Heart left ventricle (tissue), 16 donors: ENCODE results near the gene PKIB. TPM values are rescaled to one million over a fixed set of nuclear protein-coding genes. Genes with fewer than 3 reads are reported as not detected.

Source experiments
- ATAC-seq, 4 donors: fragments of 200-7000 bp; cut with Tn5 transposase; one replicate each; pipeline ENCODE4 v1.9.1; 2020 to 2022; ENCODE audit warnings: moderate library complexity in 4 of 4, mild to moderate bottlenecking in 3 of 4, moderate number of reproducible peaks in 1 of 4
- DNase-seq, 5 donors: peaks; one replicate each; pipeline ENCODE4 v3.0.0-alpha.2; 2020
- H3K27ac ChIP-seq, 12 donors: fragments of 200-600 bp; sonication (generic) in 4 of 12; one replicate each; pipeline versions ENCODE4 v1.5.0 to v1.8.0; 2016 to 2022; ENCODE audit warnings: mild to moderate bottlenecking in 2 of 12
- H3K27me3 ChIP-seq, 9 donors: fragments of 200-600 bp; sonication (generic) in 2 of 9; one replicate each; pipeline versions ENCODE4 v1.5.1 to v1.8.0; 2016 to 2022; ENCODE audit warnings: mild to moderate bottlenecking in 3 of 9
- H3K36me3 ChIP-seq, 9 donors: fragments of 200-600 bp; sonication (generic) in 2 of 9; one replicate each; pipeline versions ENCODE4 v1.5.0 to v1.8.0; 2018 to 2022; ENCODE audit warnings: mild to moderate bottlenecking in 2 of 9
- H3K4me1 ChIP-seq, 12 donors: fragments of 200-600 bp; sonication (generic) in 4 of 12; one replicate each; pipeline versions ENCODE4 v1.5.0 to v1.8.0; 2016 to 2022; ENCODE audit warnings: mild to moderate bottlenecking in 3 of 12
- H3K4me3 ChIP-seq, 12 donors: fragments of 200-600 bp; sonication (generic) in 4 of 12; one replicate each; pipeline versions ENCODE4 v1.5.0 to v1.8.0; 2017 to 2022; ENCODE audit warnings: mild to moderate bottlenecking in 9 of 12, moderate library complexity in 4 of 12
- H3K9me3 ChIP-seq, 12 donors: fragments of 200-600 bp; sonication (generic) in 4 of 12; one replicate each; pipeline versions ENCODE4 v1.5.0 to v1.8.0; 2016 to 2022; ENCODE audit warnings: mild to moderate bottlenecking in 1 of 12
- POLR2A ChIP-seq, 2 donors: fragments of 450-650 bp; IDR thresholded peaks; one replicate each; pipeline ENCODE4 v1.6.1; 2017; ENCODE audit warnings: antibody characterized with exemption in 2 of 2, mild to moderate bottlenecking in 2 of 2, moderate library complexity in 2 of 2
- WGBS, 4 donors: extraction: QIAGEN DNeasy Blood & Tissue Kit in 2 of 4; methylation state at CpG; one replicate each; pipeline versions ENCODE4 v1.1.5 to v1.1.7; 2013 to 2018; 5-methylcytosine and 5-hydroxymethylcytosine counted together
- intact Hi-C, 10 donors: fragments of 100-400 bp; cut with DNase I; formaldehyde crosslinking; loops; one replicate each; pipeline versions ENCODE4 v1.11.1 to v1.14.2; 2022
- polyA plus RNA-seq, 2 donors: library from polyadenylated mRNA; stranded (reverse); fragments of 200-250 nt; gene quantifications; one replicate each; pipeline ENCODE4 v1.2.3, GENCODE V29; 2013
- total RNA-seq, 9 donors: library from RNA; depleted of rRNA in 2 of 9; stranded (reverse); fragments of >200 nt in 2 of 9; fragmentation: NEBNext Ultra II Directional in 3 of 9; extraction: Animal tissue kit (Norgen Biotek cat#: 25700) in 3 of 9; gene quantifications; one replicate each; pipeline versions ENCODE4 v1.1.0 to v1.2.4, GENCODE V29; 2016 to 2023
- TF ChIP-seq, protein P1 (sequence below), 12 donors: fragments of 200-600 bp; sonication (generic) in 4 of 12; IDR thresholded peaks; one replicate each; pipeline versions ENCODE4 v1.5.0 to v1.8.0; 2018 to 2022; ENCODE audit warnings: antibody characterized with exemption in 12 of 12, mild to moderate bottlenecking in 5 of 12
- donor health status: ischemic (EF 13 %, LVEDD 7.1; RV severe dilation, severe dysfunction).
- donor health status: healthy with polysubstance abuse.
- donor health status: DM: no; HTN: yes; CAD: no.
- donor health status: DM: no; HTN: no; CAD: no.
- donor health status: ischemic (EF 25% LVEDD 6.9; RV normal size, moderate dysfunction).
- donor health status: ischemic (EF 25% LVEDD 5.7; RV mildly dilated, moderate dysfunction).
- donor health status: healthy.
- donor health status: DM: yes; HTN: yes; CAD: no.
- donor health status: ischemic (EF 35%, LVEDD 5.7; RV mildly dilated, moderate dysfunction).
- donor health status: nonischemic (EF 11% LVEDD 7.7; RV severe dilation, severe dysfunction).
- donor health status: DM: yes; HTN: yes; CAD: no.
- donor health status: PGD.
- donor health status: ischemic (EF 29% LVEDD 5.4; RV normal size, mild dysfunction).
- donor health status: nonischemic (EF 23%, LVEDD 6.1; RV moderate dilation, normal function).

PKIB gene
- total and polyA plus RNA-seq, 11 donors: 0.27 to 0.96 (median 0.50) TPM; not detected in 4

DNA sequence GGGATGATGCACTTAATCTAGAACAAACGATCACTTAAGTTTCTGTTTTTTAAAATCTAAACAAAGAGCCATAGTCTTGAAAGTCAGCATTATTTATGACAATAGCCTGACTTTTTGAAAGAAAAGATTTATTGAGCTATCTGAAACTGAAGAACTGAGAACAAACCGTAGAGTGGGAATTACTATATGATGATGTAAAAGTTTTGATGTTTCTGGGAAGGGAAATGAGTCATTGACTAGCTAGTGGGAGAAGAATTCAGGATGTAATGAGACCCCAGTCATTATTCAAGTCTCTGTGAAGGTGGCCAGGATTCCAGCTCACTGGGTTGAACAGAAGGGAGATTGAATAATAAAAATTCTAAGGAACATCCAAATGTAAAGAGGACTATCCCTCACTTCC, 85.9 kb downstream of the PKIB start:
- no peak for DNase-seq
- Histone ChIP-seq H3K9me3 (no peaks in the 10 kb centered on the region), H3K4me1 (no peaks in the 10 kb centered on the region), H3K4me3 (no peak overlapping the region), H3K36me3 (no peaks in the 10 kb centered on the region), H3K27ac (no peak overlapping the region), H3K27me3 (no peaks in the 10 kb centered on the region)
- no peak for ATAC-seq
- TF ChIP-seq, protein P1, sequence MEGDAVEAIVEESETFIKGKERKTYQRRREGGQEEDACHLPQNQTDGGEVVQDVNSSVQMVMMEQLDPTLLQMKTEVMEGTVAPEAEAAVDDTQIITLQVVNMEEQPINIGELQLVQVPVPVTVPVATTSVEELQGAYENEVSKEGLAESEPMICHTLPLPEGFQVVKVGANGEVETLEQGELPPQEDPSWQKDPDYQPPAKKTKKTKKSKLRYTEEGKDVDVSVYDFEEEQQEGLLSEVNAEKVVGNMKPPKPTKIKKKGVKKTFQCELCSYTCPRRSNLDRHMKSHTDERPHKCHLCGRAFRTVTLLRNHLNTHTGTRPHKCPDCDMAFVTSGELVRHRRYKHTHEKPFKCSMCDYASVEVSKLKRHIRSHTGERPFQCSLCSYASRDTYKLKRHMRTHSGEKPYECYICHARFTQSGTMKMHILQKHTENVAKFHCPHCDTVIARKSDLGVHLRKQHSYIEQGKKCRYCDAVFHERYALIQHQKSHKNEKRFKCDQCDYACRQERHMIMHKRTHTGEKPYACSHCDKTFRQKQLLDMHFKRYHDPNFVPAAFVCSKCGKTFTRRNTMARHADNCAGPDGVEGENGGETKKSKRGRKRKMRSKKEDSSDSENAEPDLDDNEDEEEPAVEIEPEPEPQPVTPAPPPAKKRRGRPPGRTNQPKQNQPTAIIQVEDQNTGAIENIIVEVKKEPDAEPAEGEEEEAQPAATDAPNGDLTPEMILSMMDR (IDR thresholded peaks at IDR 0.05): no peak
- no peak for TF ChIP-seq POLR2A (IDR thresholded peaks at IDR 0.05)
- intact Hi-C loops: no loop called here
- 51 to 63% (median 53%) methylated on average over 2 of the region's 2 CpGs for WGBS, 4 donors

DNA sequence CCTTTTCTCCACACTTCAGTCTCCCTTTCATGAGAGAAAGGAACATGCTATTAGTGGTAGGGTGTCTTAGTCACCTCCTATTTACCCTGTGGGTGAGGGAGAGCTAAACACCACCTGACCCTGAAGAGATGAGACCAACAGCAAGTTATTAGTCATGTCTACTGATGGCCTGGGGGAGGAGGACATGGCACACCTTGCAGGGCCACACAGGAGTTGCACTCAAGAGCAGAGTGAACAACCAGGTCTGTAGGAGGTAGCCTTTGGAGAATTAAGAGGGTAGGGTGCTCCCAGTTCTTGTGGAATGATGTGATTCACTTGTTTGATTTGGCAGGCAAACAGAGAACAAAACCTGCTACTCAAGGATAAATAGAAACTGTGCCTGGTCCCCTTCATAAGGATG, 86.6 kb downstream of the PKIB start:
- H3K27me3 ChIP-seq: no peaks in the 10 kb centered on the region
- no peaks in the 10 kb centered on the region for H3K36me3 ChIP-seq
- H3K4me3 ChIP-seq: no peak overlapping the region
- H3K27ac ChIP-seq: no peak overlapping the region
- no peaks in the 10 kb centered on the region for H3K9me3 ChIP-seq
- H3K4me1 ChIP-seq: no peaks in the 10 kb centered on the region
- intact Hi-C loops: no loop called here
- TF ChIP-seq, protein P1 (IDR thresholded peaks at IDR 0.05): no peak
- TF ChIP-seq POLR2A (IDR thresholded peaks at IDR 0.05): no peak
- ATAC-seq (no peak), DNase-seq (no peak)

DNA sequence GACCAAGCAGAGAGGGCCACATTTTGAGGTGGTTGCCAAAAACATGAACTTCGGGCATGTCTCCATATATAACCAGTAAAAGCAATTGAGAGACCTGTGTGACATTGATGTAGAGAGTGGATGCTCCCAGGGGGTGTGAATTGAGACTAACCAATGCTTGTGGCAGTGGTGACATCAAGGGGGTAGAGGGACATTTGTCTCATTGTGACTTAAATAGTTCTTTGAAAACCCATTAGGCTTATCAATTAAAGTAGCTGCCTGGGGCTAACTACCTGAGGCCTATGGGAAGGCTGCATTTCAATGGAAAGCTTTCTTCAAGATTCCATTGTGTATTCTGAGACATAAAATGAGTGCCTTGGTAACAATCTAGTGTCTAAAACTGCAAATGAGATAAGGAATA, 87.3 kb downstream of the PKIB start:
- H3K9me3 ChIP-seq: no peaks in the 10 kb centered on the region
- ATAC-seq (no peak), DNase-seq (no peak)
- WGBS, 4 donors: 49 to 68% (median 64%) methylated on average over 1 of the region's 1 CpG
- TF ChIP-seq POLR2A (IDR thresholded peaks at IDR 0.05): no peak
- TF ChIP-seq, protein P1 (IDR thresholded peaks at IDR 0.05): no peak
- H3K27ac ChIP-seq: no peak overlapping the region
- intact Hi-C loops: no loop called here
- H3K27me3 ChIP-seq: no peaks in the 10 kb centered on the region
- no peaks in the 10 kb centered on the region for H3K36me3 ChIP-seq
- H3K4me1 ChIP-seq: no peaks in the 10 kb centered on the region
- no peak overlapping the region for H3K4me3 ChIP-seq

DNA sequence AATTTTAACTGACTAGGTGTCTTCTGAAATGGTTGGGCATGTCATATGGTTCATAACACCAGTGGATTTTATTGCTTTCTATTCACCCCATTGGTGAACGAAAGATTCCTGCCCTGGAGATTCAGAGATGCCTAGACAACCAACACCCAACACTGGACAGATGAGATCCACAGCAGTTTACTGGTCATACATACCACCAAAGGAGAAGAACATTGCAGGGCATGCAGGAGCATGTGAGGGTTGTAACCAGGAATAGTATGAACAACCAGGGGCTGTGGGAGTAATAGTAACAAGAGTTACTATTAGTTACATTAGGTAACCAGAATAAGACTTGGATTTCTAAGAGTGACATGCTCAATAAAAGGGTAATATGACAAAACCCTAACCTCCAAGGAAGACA, 91.5 kb downstream of the PKIB start:
- no peak for ATAC-seq
- 76 to 95% (median 91%) methylated on average over 1 of the region's 1 CpG for WGBS, 4 donors
- Histone ChIP-seq H3K36me3 (no peaks in the 10 kb centered on the region), H3K4me3 (no peak overlapping the region), H3K27ac (no peak overlapping the region), H3K4me1 (no peaks in the 10 kb centered on the region), H3K27me3 (peaks cover 0 to 10% (median 0%) of the 10 kb centered on the region in 9 donors), H3K9me3 (no peaks in the 10 kb centered on the region)
- no peak for DNase-seq
- intact Hi-C loops: no loop called here
- TF ChIP-seq, protein P1 (IDR thresholded peaks at IDR 0.05): no peak
- no peak for TF ChIP-seq POLR2A (IDR thresholded peaks at IDR 0.05)
